GM08714 (cell line): ENCODE measurements around the gene SAMD13.

ENCODE experiments used
- H3K4me3 ChIP-seq: fragments of 200-500 bp; sonication (Bioruptor generic); 2 replicates; pipeline ENCODE4 v1.5.1; 2014; ENCODE audit warnings: mild to moderate bottlenecking, low read length, inconsistent platforms
- ZNF274 ChIP-seq: IDR thresholded peaks from 2 replicates; pipeline ENCODE4 v1.6.1; 2012; ENCODE audit warnings: mild to moderate bottlenecking, low read depth, low read length

Gene SAMD13

DNA sequence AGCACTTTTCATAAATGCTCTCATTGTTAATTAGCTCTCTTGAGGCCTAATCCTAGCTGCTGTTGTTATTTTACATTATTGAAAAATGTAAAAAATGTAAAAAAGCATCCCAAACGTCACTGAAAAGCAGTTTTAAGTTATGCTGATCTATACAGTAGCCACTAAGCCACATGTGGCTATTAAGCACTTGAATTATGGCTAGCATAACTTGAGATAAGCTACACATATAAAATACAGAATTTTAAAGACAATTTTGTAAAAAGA lies 78.3 kb downstream of the SAMD13 start:
- H3K4me3 ChIP-seq = no peak overlapping the region
- no peak for TF ChIP-seq ZNF274

DNA sequence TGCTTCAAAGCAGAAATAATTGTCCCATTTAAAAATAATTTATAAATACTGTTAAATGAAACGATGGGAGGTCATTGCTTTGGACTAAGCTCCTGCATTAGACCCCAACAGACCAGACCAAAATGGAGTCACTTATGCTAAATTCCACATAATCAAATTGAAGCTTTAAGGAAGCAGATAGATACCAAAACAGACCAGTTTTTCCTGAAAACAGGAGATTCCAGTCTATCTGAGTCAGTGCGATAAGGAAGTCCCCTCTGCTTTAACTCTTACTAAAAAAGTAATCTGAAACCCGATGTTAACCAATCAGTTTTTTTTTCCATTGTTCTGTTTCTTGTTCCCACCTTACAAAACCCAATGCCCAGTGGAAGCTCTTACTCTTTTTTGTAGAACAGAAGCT lies 80.6 kb downstream of the SAMD13 start:
- no peak for TF ChIP-seq ZNF274
- H3K4me3 ChIP-seq = no peak overlapping the region

DNA sequence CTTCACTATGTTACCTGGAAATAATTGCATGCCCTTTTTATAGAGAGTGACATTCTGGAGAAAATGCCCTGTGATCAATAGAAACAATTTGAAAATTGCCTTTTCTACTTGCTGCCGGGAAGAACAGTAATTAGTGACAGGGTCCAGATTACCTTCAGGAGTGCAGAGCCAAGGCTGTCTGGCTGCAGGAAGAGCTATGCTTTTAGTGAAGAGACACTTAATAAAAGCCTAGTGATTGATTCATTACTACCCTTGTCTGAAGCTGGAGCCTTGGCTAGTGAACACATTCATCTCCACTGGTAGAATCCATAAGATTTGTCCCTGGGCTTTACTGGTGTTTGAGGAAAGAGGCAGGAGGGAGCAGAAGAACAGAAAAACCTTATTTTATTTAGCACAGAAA lies 83.8 kb downstream of the SAMD13 start:
- no peak for TF ChIP-seq ZNF274
- H3K4me3 ChIP-seq = no peak overlapping the region

GRCh38 chr1:84386716-84387479 lies 85.4 kb downstream of the SAMD13 start:
- H3K4me3 ChIP-seq = no peak overlapping the region
- no peak for TF ChIP-seq ZNF274

- no peak for TF ChIP-seq ZNF274
- H3K4me3 ChIP-seq = no peak overlapping the region
Observed at GRCh38 chr1:84387480-84388163, 86.1 kb downstream of the SAMD13 start.

DNA sequence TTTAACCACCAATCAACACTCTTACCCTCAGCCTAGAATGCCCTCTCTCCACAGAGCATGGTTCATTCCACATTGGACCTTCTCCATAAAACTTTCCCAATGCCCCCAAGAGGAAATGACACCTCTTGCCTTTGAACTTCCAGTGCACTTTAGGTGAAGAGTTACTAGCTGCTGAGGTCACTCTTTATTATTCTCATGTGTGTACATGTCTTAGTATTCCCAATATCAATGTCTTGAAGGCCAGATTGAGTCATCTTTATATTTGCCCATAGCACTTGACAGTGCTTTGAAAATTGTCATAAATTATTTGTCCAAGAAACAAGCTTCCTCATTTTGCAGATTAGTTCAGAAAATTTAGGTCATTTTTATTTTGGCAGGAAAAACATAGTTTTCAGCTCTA lies 88.7 kb downstream of the SAMD13 start:
- no peak overlapping the region for H3K4me3 ChIP-seq
- TF ChIP-seq ZNF274 = no peak

GRCh38 chr1:84398175-84399155 lies 97.0 kb downstream of the SAMD13 start, which contains the start of gene DNASE2B:
Gene DNASE2B (plus strand): TSS chr1:84398484. CDS start chr1:84398565, 81 bp downstream.
- no peak for TF ChIP-seq ZNF274
- no peak within 1 kb of the TSS for H3K4me3 ChIP-seq
